Common myeloid progenitor, CD34-positive (primary cell): ENCODE data around the gene SEC31A.

ENCODE experiments used
- CTCF ChIA-PET: fragments of 350-600 bp; sonication (Branson Sonifier 250); formaldehyde crosslinking; loops from one replicate; lab custom pipeline; 2021; ENCODE audit warnings: antibody characterized with exemption; lab: Charles Lee
- POLR2A ChIA-PET: fragments of 350-600 bp; sonication (Branson Sonifier 250); formaldehyde crosslinking; loops from one replicate; lab custom pipeline; 2021; ENCODE audit warnings: antibody characterized with exemption; lab: Charles Lee
- DNase-seq, 3 donors: peaks; one replicate each; pipeline versions ENCODE4 v3.0.0 to v3.0.0-alpha.2; 2013
- H3K27ac ChIP-seq, 2 experiments: 1 replicate in 1 of 2; 2 replicates in 1 of 2; pipeline ENCODE4 v1.7.0; 2013; ENCODE audit warnings: inconsistent platforms in 2 of 2, low read length in 2 of 2, mild to moderate bottlenecking in 2 of 2, low read depth in 1 of 2, moderate library complexity in 1 of 2; ENCODE audit not compliant: severe bottlenecking in 2 of 2, insufficient read depth in 1 of 2, poor library complexity in 1 of 2
- H3K27me3 ChIP-seq, 5 experiments: replicated peaks in 2 of 5; 1 replicate in 3 of 5; 2 replicates in 2 of 5; pipeline versions ENCODE4 v1.6.1 to v1.7.0; 2013; ENCODE audit warnings: low read length in 4 of 5, mild to moderate bottlenecking in 2 of 5, moderate library complexity in 2 of 5, inconsistent platforms in 1 of 5; ENCODE audit not compliant: insufficient read depth in 5 of 5, control insufficient read depth in 4 of 5
- H3K36me3 ChIP-seq, 4 experiments: 1 replicate in 2 of 4; 2 replicates in 2 of 4; pipeline versions ENCODE4 v1.6.1 to v1.7.0; 2013; ENCODE audit warnings: low read length in 3 of 4, control low read depth in 1 of 4, mild to moderate bottlenecking in 1 of 4; ENCODE audit not compliant: control insufficient read depth in 4 of 4, insufficient read depth in 4 of 4
- H3K4me1 ChIP-seq, 4 experiments: 1 replicate in 3 of 4; 2 replicates in 1 of 4; pipeline versions ENCODE4 v1.6.1 to v1.7.1; 2013; ENCODE audit warnings: low read length in 3 of 4, mild to moderate bottlenecking in 3 of 4, control low read depth in 1 of 4, inconsistent platforms in 1 of 4, moderate library complexity in 1 of 4; ENCODE audit not compliant: control insufficient read depth in 4 of 4, insufficient read depth in 4 of 4; ENCODE audit errors: control extremely low read depth in 1 of 4
- H3K4me3 ChIP-seq, 7 experiments: 1 replicate in 4 of 7; 2 replicates in 3 of 7; pipeline versions ENCODE4 v1.5.1 to v1.7.0; 2013; ENCODE audit warnings: mild to moderate bottlenecking in 7 of 7, low read length in 6 of 7, moderate library complexity in 6 of 7, inconsistent platforms in 2 of 7, low read depth in 2 of 7, control low read depth in 1 of 7; ENCODE audit not compliant: insufficient read depth in 4 of 7, control insufficient read depth in 1 of 7; ENCODE audit errors: extremely low read depth in 1 of 7
- H3K9me3 ChIP-seq, 5 experiments: 1 replicate in 4 of 5; 2 replicates in 1 of 5; pipeline versions ENCODE4 v1.6.1 to v1.7.1; 2013; ENCODE audit warnings: low read length in 4 of 5, mild to moderate bottlenecking in 2 of 5, inconsistent platforms in 1 of 5, low read depth in 1 of 5, moderate library complexity in 1 of 5; ENCODE audit not compliant: control insufficient read depth in 4 of 5, insufficient read depth in 2 of 5; ENCODE audit errors: control extremely low read depth in 1 of 5
- WGBS: methylation state at CpG from one replicate; pipeline ENCODE4 v1.1.5; 2013; ENCODE audit not compliant: insufficient coverage; 5-methylcytosine and 5-hydroxymethylcytosine counted together

The SEC31A gene

DNA sequence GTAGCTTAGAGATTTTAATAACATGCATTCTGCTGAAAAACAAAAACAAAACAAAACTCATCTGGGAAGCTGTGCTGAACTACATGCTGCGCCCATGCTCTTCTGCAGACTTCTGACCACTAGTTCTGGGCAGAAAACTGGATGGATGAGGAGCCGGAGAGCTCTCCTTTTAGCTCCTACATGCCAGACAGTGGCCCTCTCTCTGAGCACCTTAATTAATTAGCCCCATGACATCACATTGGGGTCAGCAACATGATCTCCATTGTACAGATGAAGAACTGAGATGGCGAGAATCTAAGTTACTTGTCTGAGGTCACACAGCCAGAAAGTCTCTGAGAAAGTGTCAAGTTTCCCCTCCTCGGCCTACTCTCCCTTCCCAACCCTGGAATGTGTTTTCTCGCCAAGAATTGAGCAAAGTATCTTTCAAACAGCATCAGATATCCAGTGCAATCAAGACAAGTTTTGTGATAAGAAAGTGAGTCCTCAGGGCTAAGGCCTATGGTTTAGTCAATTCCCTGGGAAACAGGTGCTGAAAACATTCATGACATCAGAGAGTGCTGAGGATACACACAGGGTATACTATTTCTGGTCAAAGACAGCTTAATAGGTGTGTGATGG, 113.9 kb downstream of the SEC31A start:
- ChIA-PET POLR2A (no interaction called here), CTCF (interaction anchor here (1.2 to 2.0 kb wide), 2 partner anchors 19 to 44 kb away, joined by 3 to 5 read pairs; no protein-coding TSS in a partner anchor)
- H3K9me3 ChIP-seq, result no peaks in the 10 kb centered on the region
- H3K27me3 ChIP-seq, result no peaks in the 10 kb centered on the region
- DNase-seq, result no peak
- whole genome bisulfite sequencing, result 100% methylated on average over 5 of the region's 5 CpGs
- H3K27ac ChIP-seq, result no peak overlapping the region
- H3K4me1 ChIP-seq, result peaks cover 6 to 35% (median 24%) of the 10 kb centered on the region in 4 experiments
- no peak overlapping the region for H3K4me3 ChIP-seq
- no peaks in the 10 kb centered on the region for H3K36me3 ChIP-seq

DNA sequence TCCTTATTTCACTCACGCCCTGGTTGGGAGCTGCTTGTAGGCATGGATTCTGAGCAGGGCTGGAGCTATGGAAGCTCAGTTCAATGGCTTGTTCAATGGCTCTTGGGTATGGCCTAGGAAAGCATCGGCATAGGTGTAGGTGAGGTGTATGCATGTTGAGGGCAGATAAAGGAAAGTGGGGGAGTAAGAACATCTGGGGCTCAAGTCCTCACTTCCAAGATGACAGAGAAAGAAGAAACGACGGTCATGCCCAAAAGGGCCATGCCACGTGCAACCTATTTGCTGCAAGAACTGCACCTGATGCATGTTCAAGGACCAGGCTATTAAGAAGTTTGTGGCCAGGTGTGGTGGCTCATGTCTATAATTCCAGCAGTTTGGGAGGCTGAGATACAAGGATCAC, 115.7 kb downstream of the SEC31A start:
- 93% methylated on average over 2 of the region's 5 CpGs for WGBS
- POLR2A ChIA-PET, result no interaction called here
- H3K9me3 ChIP-seq, result no peaks in the 10 kb centered on the region
- CTCF ChIA-PET, result interaction anchor here (2.0 kb wide), 1 partner anchor 21 kb away, joined by 5 read pairs; no protein-coding TSS in a partner anchor
- H3K4me3 ChIP-seq, result no peak overlapping the region
- no peak for DNase-seq
- H3K27ac ChIP-seq, result no peak overlapping the region
- H3K36me3 ChIP-seq, result no peaks in the 10 kb centered on the region
- H3K27me3 ChIP-seq, result no peaks in the 10 kb centered on the region
- H3K4me1 ChIP-seq, result peaks cover 4 to 20% (median 10%) of the 10 kb centered on the region in 4 experiments

DNA sequence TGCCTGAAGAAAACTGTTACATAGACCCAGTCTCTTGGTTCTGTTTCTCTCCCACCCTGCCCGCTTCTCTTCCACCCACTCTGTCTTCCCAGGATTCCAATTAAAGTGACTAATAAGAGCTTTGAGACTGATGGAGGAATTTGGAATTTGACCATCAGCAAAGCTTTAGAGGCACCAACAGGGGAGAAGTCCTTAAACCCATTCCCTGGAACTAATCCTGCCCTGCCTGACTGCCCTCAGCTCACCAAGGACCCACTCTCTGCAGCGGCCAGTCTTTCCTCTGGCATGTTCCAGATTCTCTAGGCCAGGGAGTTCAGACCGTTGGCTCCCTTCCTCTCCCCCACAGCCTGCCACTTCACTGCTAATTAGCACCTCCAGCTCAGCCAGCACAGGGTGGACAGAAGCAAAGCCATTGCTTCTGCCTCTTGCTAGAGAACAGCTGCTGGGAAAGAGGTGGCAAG, 116.2 kb downstream of the SEC31A start:
- Histone ChIP-seq H3K27me3 (no peaks in the 10 kb centered on the region), H3K9me3 (no peaks in the 10 kb centered on the region), H3K36me3 (no peaks in the 10 kb centered on the region), H3K27ac (no peak overlapping the region), H3K4me1 (peaks cover 0 to 17% (median 7%) of the 10 kb centered on the region in 4 experiments), H3K4me3 (no peak overlapping the region)
- no peak for DNase-seq
- ChIA-PET CTCF (interaction anchor here (1.6 kb wide), 1 partner anchor 31 kb away, joined by 3 read pairs; no protein-coding TSS in a partner anchor), POLR2A (no interaction called here)
- 67% methylated on average over 2 of the region's 3 CpGs for WGBS

- DNase-seq, result no peak
Observed at GRCh38 chr4:82773057-82773456, 117.9 kb downstream of the SEC31A start.

GRCh38 chr4:82770607-82771006, 120.3 kb downstream of the SEC31A start:
- Histone ChIP-seq H3K27me3 (no peaks in the 10 kb centered on the region), H3K9me3 (peaks cover 0 to 14% (median 4%) of the 10 kb centered on the region in 5 experiments), H3K36me3 (peaks cover 0 to 3% (median 0%) of the 10 kb centered on the region in 4 experiments), H3K4me1 (peaks cover 0 to 16% (median 7%) of the 10 kb centered on the region in 4 experiments), H3K4me3 (no peak overlapping the region), H3K27ac (no peak overlapping the region)
- 94% methylated on average over 3 of the region's 3 CpGs for WGBS
- CTCF ChIA-PET, result interaction anchor here (1.2 to 1.5 kb wide), 3 partner anchors 29 to 225 kb away, joined by 3 to 4 read pairs (median 3); no protein-coding TSS in a partner anchor
- no peak for DNase-seq
- POLR2A ChIA-PET, result no interaction called here

More at GRCh38 chr4:82773057-82773456, 117.9 kb downstream of the SEC31A start:
- no peaks in the 10 kb centered on the region for H3K9me3 ChIP-seq
- H3K27ac ChIP-seq, result no peak overlapping the region
- H3K4me3 ChIP-seq, result no peak overlapping the region
- no peaks in the 10 kb centered on the region for H3K36me3 ChIP-seq
- CTCF ChIA-PET, result no interaction called here
- peaks cover 0 to 16% (median 7%) of the 10 kb centered on the region in 4 experiments for H3K4me1 ChIP-seq
- H3K27me3 ChIP-seq, result no peaks in the 10 kb centered on the region
- POLR2A ChIA-PET, result no interaction called here
- 97% methylated on average over 3 of the region's 4 CpGs for WGBS
